Measurements from ENCODE around the gene WDR82.

The WDR82 gene

GRCh38 chr3:52225452-52226228 lies 52.8 kb downstream of the WDR82 start, which contains the start of gene TLR9:
TSS of gene TLR9 (minus strand) at chr3:52225645. CDS start at chr3:52225529, 116 bp downstream.
- DNase-seq (ENCODE audit: low spot score): no peak

DNA sequence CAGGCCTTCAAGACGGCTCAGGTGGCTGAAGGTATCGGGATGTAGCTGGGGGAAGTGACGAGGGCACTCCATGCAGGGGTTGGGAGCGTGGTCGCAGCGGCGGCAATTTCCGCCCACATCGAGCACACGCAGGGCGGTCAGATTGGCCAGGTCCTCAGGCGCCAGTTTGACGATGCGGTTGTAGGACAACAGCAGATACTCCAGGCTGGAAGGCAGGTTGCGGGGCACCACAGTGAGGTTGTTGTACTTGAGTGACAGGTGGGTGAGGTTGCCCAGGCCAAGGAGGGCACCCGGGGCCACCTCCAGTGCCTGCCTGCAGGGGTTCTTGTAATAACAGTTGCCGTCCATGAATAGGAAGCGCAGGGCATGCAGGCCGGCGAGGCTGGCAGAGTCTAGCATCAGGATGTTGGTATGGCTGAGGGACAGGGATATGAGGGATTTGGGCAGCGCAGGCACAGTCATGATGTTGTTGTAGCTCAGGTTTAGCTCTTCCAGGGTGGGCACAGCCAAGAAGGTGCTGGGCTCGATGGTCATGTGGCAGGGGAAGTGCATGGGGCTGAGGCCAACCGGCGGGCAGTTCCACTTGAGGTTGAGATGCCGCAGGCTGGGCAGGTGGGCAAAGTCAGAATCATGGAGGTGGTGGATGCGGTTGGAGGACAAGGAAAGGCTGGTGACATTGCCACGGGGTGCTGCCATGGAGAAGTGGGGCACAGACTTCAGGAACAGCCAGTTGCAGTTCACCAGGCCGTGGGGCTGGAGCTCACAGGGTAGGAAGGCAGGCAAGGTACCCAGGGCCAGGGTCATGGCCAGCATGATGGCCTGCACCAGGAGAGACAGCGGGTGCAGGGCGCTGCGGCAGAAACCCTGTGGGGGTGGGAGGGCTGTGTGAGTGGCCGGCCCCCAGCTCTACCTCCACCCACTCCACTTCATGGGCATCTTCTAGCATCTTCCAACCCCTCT lies 54.7 kb downstream of the WDR82 start:
- no peak for DNase-seq (ENCODE audit: low spot score)

- DNase-seq (ENCODE audit: low spot score): no peak
These were observed 55.9 kb downstream of the WDR82 start for GRCh38 chr3:52222319-52223221.

- DNase-seq (ENCODE audit: low spot score): no peak
These were observed 56.7 kb downstream of the WDR82 start for GRCh38 chr3:52221563-52222318.

DNA sequence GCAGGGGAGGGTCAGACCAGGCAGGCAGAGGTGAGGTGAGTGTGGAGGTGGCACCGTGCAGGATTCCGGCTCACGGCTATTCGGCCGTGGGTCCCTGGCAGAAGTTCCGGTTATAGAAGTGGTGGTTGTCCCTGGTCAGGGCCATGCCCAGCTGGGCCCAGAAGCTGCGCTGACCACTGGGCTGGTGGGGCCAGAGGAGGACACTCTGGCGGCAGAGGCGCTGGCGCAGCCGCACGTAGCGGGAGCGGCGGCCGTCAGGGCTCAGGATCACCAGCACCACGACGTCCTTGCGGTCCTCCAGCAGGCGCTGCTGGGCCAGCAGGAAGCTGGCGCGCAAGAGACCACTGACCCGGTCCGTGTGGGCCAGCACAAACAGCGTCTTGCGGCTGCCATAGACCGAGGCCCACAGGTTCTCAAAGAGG lies 57.3 kb downstream of the WDR82 start:
- no peak for DNase-seq (ENCODE audit: low spot score)

DNA sequence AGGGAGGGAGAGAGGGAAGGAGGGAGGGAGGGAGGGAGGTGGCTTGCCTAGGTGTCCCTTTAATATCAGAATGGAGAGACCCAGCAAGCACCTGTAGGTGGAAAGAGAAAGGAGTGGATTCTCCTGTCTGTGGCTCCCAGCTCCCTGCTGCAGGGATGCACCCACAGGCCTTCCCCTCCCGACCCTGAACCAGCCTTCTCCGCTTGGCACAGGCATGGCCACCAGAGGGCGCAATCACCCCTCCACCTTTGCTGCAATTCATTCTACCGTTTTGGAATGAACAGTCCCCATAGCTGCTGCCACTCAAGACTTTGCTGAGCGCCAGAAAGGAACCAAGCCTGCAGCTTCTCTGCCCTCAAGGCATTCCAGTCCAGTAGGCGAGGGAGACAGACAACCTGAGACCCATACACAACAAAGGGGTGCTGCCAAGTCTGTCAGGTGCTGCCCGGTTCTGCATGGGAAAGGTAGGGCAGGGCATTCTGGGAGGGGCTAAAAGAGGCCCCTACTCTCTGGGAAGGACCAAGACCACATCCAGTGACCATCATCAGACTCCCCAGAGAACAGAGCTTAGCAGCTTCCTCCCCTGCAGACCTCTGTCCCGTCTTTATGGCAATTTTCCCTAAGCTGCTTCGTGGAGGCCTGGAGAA lies 57.9 kb downstream of the WDR82 start:
- DNase-seq (ENCODE audit: low spot score): peak; percentile 74

- peak; percentile 47 for DNase-seq (ENCODE audit: low spot score)
These were observed 59.4 kb downstream of the WDR82 start for GRCh38 chr3:52218937-52219650.

GRCh38 chr3:52218454-52218853 lies 60.0 kb downstream of the WDR82 start:
- DNase-seq (ENCODE audit: low spot score): no peak

- no peak for DNase-seq (ENCODE audit: low spot score)
These were observed 60.4 kb downstream of the WDR82 start for GRCh38 chr3:52218026-52218425.

DNA sequence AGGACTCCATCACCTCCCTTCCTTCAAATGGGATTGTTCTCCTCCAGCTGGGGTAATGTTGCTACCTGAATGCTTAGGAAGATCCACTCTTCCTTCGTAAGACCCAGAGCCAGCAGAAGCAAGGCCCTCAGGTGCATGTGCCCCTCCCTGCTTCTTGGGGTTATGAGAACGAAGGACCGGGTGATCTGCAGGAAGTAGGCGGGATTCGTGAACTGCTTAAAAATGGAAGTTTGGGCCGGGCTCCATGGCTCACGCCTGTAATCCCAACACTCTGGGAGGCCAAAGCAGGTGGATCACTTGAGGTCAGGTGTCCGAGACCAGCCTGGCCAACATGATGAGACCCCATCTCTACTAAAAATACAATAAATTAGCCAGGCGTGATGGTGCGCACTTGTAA lies 61.0 kb downstream of the WDR82 start:
- no peak for DNase-seq (ENCODE audit: low spot score)

GRCh38 chr3:52216585-52217408 lies 61.7 kb downstream of the WDR82 start:
- DNase-seq (ENCODE audit: low spot score): no peak

- DNase-seq (ENCODE audit: low spot score): no peak
These were observed 63.1 kb downstream of the WDR82 start for GRCh38 chr3:52215351-52215750.

DNA sequence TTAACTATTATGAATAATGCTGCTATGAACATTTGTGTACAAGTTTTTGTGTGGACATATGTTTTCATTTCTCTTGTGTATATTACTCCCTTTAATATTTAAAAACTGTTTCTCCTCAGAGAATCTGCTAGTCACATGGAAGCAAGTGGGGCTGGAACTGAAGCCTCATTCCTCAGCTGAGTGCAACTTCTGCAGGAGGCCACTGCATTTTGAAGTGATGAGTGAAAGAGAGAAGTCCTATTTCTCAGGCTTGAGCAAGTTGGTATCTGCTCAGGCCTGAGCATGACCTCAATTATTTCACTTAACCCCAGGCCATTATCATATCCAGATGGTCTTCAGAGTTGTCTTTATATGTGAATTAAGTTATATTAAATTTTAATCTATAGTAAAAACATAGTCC lies 64.5 kb downstream of the WDR82 start:
- no peak for DNase-seq (ENCODE audit: low spot score)

DNA sequence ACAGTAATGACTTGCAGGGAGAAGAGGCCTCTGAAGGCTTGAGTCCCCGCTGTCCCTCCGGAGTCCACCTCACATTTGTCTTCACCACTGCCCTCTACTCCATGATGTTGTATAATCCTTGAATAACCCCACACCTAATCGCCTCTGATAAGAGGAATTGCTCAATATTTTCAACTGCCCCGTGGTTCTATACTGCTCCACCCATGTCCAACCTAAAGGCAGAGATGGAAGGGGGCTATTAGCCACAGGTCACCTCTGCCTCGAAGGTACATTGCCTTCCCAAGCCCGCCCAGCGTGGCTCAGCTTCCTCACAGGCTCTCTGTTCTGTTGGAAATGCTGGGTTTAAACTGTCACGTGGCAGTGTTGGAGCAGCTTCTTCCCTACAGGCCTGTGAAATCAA lies 65.4 kb downstream of the WDR82 start:
- no peak for DNase-seq (ENCODE audit: low spot score)

- no peak for DNase-seq (ENCODE audit: low spot score)
These were observed 67.1 kb downstream of the WDR82 start for GRCh38 chr3:52211268-52211891.

- no peak for DNase-seq (ENCODE audit: low spot score)
These were observed 67.9 kb downstream of the WDR82 start for GRCh38 chr3:52210550-52211046.

- DNase-seq (ENCODE audit: low spot score): no peak
These were observed 68.4 kb downstream of the WDR82 start for GRCh38 chr3:52210037-52210436.

DNA sequence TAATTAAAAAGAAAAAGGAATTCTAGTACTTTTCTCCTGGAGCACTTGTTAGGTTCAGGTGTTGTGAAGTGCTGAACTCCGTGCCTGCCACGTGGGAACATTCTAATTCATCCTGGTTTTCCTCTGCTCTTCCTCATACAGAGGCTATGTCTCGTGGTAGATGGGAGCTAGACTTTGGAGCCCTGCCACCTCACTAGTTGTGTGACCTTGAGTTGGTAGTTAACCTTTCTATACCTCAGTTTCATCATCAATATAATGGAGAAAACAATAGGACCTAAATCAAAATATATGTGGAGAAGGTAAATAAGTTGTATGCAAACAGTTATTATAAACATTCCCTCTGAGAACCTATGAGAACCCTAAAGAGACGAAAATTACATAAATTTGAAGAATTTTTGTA lies 69.9 kb downstream of the WDR82 start:
- no peak for DNase-seq (ENCODE audit: low spot score)
